Activated CD4-positive, alpha-beta memory T cell treated with anti-CD3 and anti-CD28 coated beads, Interleukin-2, amount 10 ng/mL, durations not matched to agents 7 days and 5 days (primary cell): ENCODE measurements around the gene MED15. TPM values are rescaled to one million over a fixed set of nuclear protein-coding genes. Genes with fewer than 3 reads are reported as not detected.
A peak's percentile ranks its signal among the peaks of the same experiment; 100 is the strongest.
"Not testable (repeated sequence)": the region's sequence is repeated elsewhere in the genome, so short reads cannot be mapped to it uniquely, and the experiment has no call there.

Source experiments
- CTCF ChIA-PET: fragments of 350-600 bp; sonication (Branson Sonifier 250); formaldehyde crosslinking; loops from one replicate; lab custom pipeline; 2021; ENCODE audit warnings: antibody characterized with exemption, inconsistent platforms; lab: Charles Lee
- POLR2A ChIA-PET: fragments of 350-600 bp; sonication (Branson Sonifier 250); formaldehyde crosslinking; loops from one replicate; lab custom pipeline; 2021; ENCODE audit warnings: antibody characterized with exemption; lab: Charles Lee
- DNase-seq: peaks from one replicate; pipeline ENCODE4 v3.0.0-alpha.2; 2020
- H3K27ac Mint-ChIP-seq: one replicate; pipeline ENCODE4 v1.8.0; 2021; ENCODE audit warnings: mild to moderate bottlenecking, mixed read lengths
- H3K27me3 Mint-ChIP-seq: one replicate; pipeline ENCODE4 v1.8.0; 2021; ENCODE audit warnings: mixed read lengths
- H3K36me3 Mint-ChIP-seq: one replicate; pipeline ENCODE4 v1.8.0; 2021; ENCODE audit warnings: low read depth, mixed read lengths
- H3K4me1 Mint-ChIP-seq: one replicate; pipeline ENCODE4 v1.8.0; 2021; ENCODE audit warnings: mixed read lengths
- H3K4me3 Mint-ChIP-seq: one replicate; pipeline ENCODE4 v1.8.0; 2021; ENCODE audit warnings: mild to moderate bottlenecking, mixed read lengths
- H3K9me3 Mint-ChIP-seq: one replicate; pipeline ENCODE4 v1.8.0; 2021; ENCODE audit warnings: mixed read lengths
- total RNA-seq, 2 experiments: library from RNA; stranded (reverse); gene quantifications; one replicate each; pipeline ENCODE4 v1.2.3, GENCODE V29; 2021

Gene MED15
- total RNA-seq, 2 experiments from 2014 or later, result 168 TPM

DNA sequence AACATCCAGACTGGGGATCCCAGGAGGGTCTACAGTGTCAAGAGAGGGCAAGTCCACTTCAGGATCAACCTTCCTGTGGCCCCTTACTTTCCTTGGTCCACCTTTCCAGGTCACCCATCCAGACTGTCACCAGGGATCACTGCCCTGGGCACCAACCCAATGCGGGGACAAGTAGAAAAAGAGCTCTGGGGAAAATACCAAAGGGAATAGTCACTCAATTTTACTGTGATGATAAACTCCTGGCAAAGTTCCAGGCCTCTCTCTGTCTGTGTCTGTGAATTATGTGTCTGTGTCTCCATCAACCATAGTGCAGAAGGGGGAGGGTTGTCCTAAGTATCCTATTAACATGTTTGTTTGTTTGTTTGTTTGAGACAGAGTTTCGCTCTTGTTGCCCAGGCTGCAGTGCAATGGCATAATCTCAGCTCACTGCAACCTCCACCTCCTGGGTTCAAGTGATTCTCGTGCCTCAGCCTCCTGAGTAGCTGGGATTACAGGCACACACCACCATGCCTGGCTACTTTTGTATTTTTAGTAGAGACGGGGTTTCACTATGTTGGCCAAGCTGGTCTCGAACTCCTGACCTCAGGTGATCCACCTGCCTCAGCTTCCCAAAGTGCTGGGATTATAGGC, 3.0 kb upstream of the MED15 start:
- POLR2A ChIA-PET, result interaction anchor here (1.2 kb wide), 1 partner anchor 10 kb away, joined by 3 read pairs; no protein-coding TSS in a partner anchor
- Mint-ChIP-seq H3K4me1 (peaks cover 22% of the 10 kb centered on the region), H3K36me3 (peaks cover 19% of the 10 kb centered on the region)
- DNase-seq, H3K27me3 Mint-ChIP-seq, H3K4me3 Mint-ChIP-seq, CTCF ChIA-PET, H3K9me3 Mint-ChIP-seq, H3K27ac Mint-ChIP-seq: not testable (repeated sequence)

DNA sequence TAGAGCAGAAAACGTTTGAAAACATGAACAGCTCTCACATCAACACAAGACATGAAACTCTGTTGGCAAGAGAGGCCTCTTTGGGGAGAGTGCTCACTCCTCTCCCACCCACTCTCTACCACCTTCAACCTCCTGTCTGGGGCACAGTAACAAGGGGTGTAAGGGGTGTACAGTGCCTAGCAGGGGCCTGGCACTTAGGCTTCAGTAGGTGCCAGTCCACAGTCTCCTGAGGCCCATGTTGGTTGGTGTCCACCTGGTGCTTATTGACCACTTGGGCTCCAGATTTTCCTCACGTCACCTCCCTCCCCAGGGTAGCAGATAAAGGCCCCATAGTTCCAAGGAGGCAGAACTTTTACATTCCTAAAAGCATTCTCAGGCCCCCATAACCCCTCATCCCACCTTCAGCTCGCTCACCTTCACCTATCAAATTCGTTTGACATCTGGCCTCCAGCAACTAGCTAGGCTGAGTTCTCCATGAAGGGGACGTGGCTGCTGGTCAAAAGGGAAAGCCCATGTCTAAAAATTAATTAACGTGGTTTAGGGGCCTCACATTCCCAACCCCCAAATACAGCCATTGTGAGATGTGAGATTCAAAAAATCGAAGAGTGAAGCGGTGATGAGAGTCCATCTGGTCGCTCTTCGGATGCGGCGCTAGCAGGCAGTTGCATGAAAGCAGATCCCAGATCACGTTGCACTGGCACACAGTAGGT, 712 bp upstream of the MED15 start:
- H3K4me1 Mint-ChIP-seq, result peaks cover 42% of the 10 kb centered on the region
- H3K27ac Mint-ChIP-seq, result peak overlapping the region; percentile 94
- H3K27me3 Mint-ChIP-seq, result no peaks in the 10 kb centered on the region
- CTCF ChIA-PET, result interaction anchor here (0.6 to 2.5 kb wide), 5 partner anchors 43 to 64 kb away, joined by 3 to 30 read pairs (median 5); no protein-coding TSS in a partner anchor
- H3K4me3 Mint-ChIP-seq, result peak overlapping the region; percentile 93
- DNase-seq, result no peak
- POLR2A ChIA-PET, result interaction anchor here (0.9 to 16.0 kb wide), 16 partner anchors 8 to 389 kb away, joined by 3 to 396 read pairs (median 5); partner anchors contain the start of genes KLHL22, TRMT2A and ZNF74
- H3K36me3 Mint-ChIP-seq, result peaks cover 30% of the 10 kb centered on the region
- no peaks in the 10 kb centered on the region for H3K9me3 Mint-ChIP-seq

DNA sequence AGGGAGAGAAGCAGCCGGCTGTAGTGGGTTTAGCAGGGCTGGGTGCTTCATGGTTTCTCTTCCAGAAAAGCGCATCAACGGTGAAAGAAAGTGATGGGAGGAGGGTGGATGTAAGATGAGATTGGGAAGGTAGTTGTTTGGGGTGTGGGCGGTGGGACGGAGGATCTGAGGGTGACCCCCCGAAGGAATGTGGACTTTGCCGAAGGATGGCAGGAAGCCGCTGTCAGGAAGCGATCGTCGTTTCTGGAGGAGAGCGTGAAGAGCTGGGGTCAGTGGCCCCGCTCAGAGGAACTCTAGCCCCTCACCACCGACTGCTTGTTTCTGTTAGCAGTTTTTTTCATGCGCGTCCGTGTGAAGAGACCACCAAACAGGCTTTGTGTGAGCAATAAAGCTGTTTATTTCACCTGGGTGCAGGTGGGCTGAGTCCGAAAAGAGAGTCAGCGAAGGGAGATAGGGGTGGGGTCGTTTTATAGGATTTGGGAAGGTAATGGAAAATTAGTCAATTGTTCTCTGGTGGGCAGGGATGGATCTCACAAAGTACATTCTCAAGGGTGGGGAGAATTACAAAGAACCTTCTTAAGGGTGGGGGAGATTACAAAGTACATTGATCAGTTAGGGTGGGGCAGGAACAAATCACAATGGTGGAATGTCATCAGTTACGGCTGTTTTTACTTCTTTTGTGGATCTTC, 801 bp downstream of the MED15 start:
- Mint-ChIP-seq H3K27ac (peak overlapping the region; percentile 94), H3K4me1 (peaks cover 48% of the 10 kb centered on the region), H3K36me3 (peaks cover 37% of the 10 kb centered on the region), H3K4me3 (peak overlapping the region; percentile 93)
- not testable (repeated sequence) for H3K9me3 Mint-ChIP-seq, H3K27me3 Mint-ChIP-seq, DNase-seq
- POLR2A ChIA-PET, result interaction anchor here (0.7 to 16.0 kb wide), 23 partner anchors 9 to 400 kb away, joined by 3 to 396 read pairs (median 5); partner anchors contain the start of genes KLHL22, TRMT2A and ZNF74
- CTCF ChIA-PET, result interaction anchor here (1.0 to 2.5 kb wide), 8 partner anchors 10 to 62 kb away, joined by 3 to 30 read pairs (median 4); no protein-coding TSS in a partner anchor

DNA sequence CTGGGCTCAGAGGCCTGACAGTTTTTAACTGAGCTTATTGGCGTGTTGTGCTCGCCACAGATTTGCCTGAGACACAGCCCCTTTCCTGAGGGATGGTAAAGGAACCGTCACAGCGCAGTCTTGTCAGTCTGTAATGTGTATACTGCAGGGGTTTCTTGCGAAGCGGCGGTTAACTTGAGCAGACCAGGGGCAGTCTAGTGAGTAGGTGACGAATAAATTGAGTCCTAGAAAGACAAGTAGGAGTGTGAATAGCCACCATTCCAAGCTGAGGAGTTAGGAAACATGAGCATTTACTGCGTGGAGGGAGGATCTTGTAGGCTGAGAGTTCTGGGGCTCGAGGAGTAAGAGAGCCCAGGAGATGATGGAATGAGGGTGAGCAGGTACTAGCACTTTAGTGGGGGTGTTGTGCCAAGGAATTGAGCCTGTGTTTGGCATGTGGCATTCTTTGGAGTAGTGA, 1.4 kb downstream of the MED15 start:
- ChIA-PET CTCF (interaction anchor here (0.9 to 2.5 kb wide), 5 partner anchors 9 to 91 kb away, joined by 4 to 30 read pairs (median 5); no protein-coding TSS in a partner anchor), POLR2A (interaction anchor here (1.0 to 16.0 kb wide), 14 partner anchors 8 to 392 kb away, joined by 3 to 396 read pairs (median 5); partner anchors contain the start of genes KLHL22 and TRMT2A)
- Mint-ChIP-seq H3K4me1 (peaks cover 51% of the 10 kb centered on the region), H3K27ac (peak overlapping the region; percentile 94), H3K4me3 (peak overlapping the region; percentile 93), H3K27me3 (no peaks in the 10 kb centered on the region), H3K9me3 (no peaks in the 10 kb centered on the region), H3K36me3 (peaks cover 38% of the 10 kb centered on the region)
- DNase-seq, result no peak

DNA sequence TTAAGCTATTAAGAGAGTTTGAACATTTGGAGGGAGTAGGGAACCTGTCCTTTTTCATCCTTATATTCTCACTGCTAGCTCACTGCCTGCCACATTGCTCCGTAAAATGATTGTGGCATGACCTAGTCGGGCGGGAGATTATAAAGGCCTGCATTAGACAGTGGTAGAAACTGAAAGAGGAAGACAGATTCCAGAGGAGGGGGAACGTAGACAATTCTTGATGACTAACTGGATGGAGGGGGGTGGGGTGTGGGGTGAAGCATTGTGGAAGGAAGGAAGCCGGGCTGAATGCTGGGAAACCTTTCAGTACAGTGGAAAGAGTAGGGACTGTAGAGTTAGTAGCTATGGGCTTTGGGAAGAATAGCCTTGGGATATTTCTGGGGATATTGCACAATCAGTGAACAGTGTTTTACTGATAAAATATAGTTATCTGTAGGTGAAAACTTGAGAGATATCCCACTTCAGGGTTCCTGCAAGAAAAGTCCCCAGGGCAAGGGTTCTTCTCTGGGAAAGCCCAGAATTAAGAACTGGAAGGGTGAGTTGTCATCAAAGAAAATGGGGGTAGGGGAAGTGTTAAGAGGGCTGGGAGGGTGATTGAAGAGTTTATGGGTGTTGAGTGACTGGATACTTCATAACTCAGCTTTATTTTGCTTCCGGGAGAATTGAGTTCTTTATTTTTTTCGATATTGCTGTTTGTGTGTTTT, 2.1 kb downstream of the MED15 start:
- POLR2A ChIA-PET, result interaction anchor here (0.8 to 16.0 kb wide), 12 partner anchors 9 to 392 kb away, joined by 3 to 396 read pairs (median 4); partner anchors contain the start of gene KLHL22
- peaks cover 58% of the 10 kb centered on the region for H3K4me1 Mint-ChIP-seq
- DNase-seq, result peak; percentile 63
- H3K4me3 Mint-ChIP-seq, result peak overlapping the region; percentile 93
- H3K36me3 Mint-ChIP-seq, result peaks cover 45% of the 10 kb centered on the region
- CTCF ChIA-PET, result interaction anchor here (0.9 to 2.5 kb wide), 4 partner anchors 9 to 91 kb away, joined by 4 to 30 read pairs (median 4); no protein-coding TSS in a partner anchor
- H3K27me3 Mint-ChIP-seq, result no peaks in the 10 kb centered on the region
- no peaks in the 10 kb centered on the region for H3K9me3 Mint-ChIP-seq
- peak overlapping the region; percentile 94 for H3K27ac Mint-ChIP-seq

DNA sequence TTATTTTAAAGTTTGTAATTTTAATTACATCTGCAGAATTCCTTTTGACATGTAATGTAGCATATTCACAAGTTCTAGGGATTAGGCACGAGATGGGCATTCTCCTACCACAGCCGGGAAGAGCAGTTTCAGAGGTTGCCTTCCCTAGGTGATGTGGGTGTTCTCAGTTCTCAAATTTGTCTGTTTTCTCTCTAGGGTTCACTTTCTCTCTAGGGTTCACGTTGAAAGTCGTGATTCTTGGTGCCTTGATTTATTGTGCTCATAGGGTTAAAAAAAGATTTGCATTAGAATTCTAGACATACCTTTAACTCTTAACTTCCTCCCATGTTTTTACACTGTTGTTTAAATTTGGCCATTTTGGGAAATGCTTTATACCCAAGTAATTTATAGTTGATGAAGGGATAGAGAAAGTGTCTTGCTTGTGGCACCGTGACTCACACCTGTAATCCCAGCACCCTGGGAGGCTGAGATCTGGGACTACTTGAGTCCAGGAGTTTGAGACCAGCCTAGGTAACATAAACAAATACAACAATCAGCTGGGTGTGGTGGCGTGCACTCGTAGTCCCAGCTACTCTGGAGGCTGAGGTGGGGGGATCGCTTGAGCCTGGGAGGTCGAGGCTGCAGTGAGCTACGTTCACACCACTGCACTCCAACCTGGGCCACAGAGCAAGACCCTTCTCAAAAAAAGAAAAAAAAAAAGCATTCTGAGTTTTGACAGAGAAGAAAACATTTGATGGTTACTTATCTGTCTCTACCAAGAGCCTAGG, 3.6 kb downstream of the MED15 start:
- ChIA-PET CTCF (interaction anchor here (1.7 to 2.3 kb wide), 2 partner anchors 56 to 93 kb away, joined by 4 to 5 read pairs; no protein-coding TSS in a partner anchor), POLR2A (interaction anchor here (0.6 to 16.0 kb wide), 3 partner anchors 13 to 192 kb away, joined by 3 to 396 read pairs (median 7); no protein-coding TSS in a partner anchor)
- no peak overlapping the region for H3K4me3 Mint-ChIP-seq
- peaks cover 61% of the 10 kb centered on the region for H3K4me1 Mint-ChIP-seq
- H3K27ac Mint-ChIP-seq, result no peak overlapping the region
- H3K27me3 Mint-ChIP-seq, result no peaks in the 10 kb centered on the region
- no peak for DNase-seq
- H3K9me3 Mint-ChIP-seq, result no peaks in the 10 kb centered on the region
- peaks cover 51% of the 10 kb centered on the region for H3K36me3 Mint-ChIP-seq

DNA sequence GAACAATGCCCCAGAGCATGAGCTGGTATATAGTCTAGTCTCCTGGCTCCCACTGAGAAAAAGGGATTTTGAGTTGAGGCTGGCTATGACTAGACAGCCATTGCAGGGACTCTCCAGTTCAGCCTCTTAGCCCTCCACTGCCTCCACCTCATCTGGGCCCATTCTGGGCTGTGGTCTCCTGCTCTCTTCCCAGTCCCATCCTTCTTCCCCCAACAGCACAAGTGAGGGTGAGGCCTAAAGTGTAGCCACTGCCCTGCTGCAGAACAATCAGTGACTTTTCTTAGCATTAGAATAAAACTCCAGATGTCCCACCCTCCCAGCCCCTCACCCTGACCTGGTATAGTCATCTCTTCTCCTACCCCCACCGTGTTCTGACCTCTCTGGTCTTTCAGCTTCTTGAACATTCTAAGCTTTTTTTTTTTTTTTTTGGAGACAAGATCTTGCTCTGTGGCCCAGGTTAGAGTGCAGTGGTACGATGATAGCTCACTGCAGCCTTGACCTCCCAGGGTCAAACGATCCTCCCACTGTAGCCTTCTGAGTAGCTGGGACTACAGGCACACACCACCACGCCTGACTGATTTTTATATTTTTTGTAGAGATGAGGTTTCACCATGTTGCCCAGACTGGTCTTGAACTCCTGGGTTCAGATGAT, 4.3 kb downstream of the MED15 start:
- H3K27ac Mint-ChIP-seq, result peak overlapping the region; percentile 62
- peaks cover 51% of the 10 kb centered on the region for H3K36me3 Mint-ChIP-seq
- ChIA-PET POLR2A (interaction anchor here (0.6 to 16.0 kb wide), 4 partner anchors 12 to 191 kb away, joined by 3 to 396 read pairs (median 6); no protein-coding TSS in a partner anchor), CTCF (interaction anchor here (0.9 to 2.3 kb wide), 3 partner anchors 52 to 93 kb away, joined by 4 to 5 read pairs (median 4); no protein-coding TSS in a partner anchor)
- peaks cover 65% of the 10 kb centered on the region for H3K4me1 Mint-ChIP-seq
- H3K9me3 Mint-ChIP-seq, result no peaks in the 10 kb centered on the region
- DNase-seq, result no peak
- H3K4me3 Mint-ChIP-seq, result no peak overlapping the region
- no peaks in the 10 kb centered on the region for H3K27me3 Mint-ChIP-seq

DNA sequence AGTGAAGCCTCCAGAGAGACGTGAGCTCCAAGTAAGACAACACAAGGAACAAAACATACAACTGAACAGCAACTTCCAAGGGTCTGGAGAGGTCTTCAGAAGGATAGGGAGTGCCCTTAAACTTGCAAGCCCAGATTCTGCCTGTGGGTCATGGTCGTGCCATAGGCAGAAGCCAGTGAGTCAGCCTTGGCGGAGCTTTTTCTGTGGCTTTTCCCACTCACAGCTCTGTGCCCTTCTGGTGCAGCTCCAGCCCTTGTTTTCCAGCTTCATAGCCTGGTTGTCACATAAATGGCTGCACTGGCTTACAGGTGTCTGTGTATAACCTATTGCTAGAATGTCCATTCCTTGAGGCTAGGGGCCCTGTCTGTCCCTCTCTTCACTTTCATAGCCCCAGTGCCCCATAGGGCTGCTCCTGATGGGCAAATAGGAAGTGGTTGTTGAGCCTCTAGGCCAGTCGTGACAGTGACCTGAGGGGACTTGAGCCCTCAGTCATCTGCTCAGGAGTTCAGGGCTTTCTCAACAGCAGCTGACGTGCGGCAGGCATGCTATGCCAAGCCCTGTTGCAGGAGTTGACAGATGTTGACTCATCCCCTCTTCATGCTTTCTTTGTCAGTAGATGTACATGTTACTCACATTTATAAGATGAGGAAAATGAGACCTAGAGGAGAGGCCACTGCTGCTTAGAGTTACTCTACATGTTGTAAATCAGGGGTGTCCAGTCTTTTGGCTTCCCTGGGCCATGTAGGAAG, 7.4 kb downstream of the MED15 start:
- Mint-ChIP-seq H3K4me3 (no peak overlapping the region), H3K4me1 (peaks cover 65% of the 10 kb centered on the region), H3K9me3 (no peaks in the 10 kb centered on the region), H3K27me3 (no peaks in the 10 kb centered on the region), H3K36me3 (peaks cover 50% of the 10 kb centered on the region), H3K27ac (no peak overlapping the region)
- CTCF ChIA-PET, result interaction anchor here (1.3 to 2.9 kb wide), 4 partner anchors 43 to 96 kb away, joined by 3 to 9 read pairs (median 5); no protein-coding TSS in a partner anchor
- no peak for DNase-seq
- POLR2A ChIA-PET, result interaction anchor here (1.4 to 16.0 kb wide), 3 partner anchors 11 to 44 kb away, joined by 3 to 396 read pairs (median 6); no protein-coding TSS in a partner anchor

DNA sequence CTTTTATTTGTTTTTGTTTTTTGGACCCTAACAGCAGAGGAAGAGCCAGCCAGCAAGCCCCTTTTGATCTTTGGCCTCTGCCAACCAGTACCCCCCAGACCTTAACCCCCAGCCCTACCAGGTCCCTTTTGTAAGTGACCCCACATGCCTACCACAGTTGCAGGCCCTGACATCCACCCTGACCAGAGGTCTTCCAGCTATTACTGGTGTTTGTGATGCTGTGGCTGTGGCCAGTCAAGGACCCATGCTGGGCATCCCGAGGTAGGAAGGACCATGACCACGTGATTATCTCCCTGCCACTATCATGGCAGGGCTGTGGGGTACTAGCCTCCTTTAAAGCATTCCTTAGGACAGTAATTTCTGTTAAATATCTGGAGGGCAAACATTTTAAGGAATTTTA, 9.0 kb downstream of the MED15 start:
- H3K27ac Mint-ChIP-seq, result no peak overlapping the region
- no peaks in the 10 kb centered on the region for H3K9me3 Mint-ChIP-seq

DNA sequence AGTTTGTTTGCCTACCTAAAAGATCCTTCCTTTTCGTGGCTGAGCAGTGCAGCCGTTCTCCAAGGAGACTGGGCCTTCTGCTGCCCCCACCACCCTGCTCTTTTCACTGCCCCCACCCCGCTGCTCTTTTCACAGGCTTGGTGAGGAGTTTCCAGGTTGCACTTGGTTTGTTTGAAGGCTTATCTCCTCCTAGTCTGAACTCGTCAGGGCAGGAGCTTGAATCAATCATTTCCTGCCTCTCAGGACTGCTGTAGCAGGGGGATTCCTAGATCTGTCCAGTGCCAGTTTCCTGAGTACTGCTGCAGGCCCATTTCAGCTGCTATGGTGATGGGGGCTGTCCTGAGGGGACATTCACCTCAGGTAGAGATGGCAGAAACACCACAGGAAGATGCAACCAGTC, 10.0 kb downstream of the MED15 start:
- POLR2A ChIA-PET, result interaction anchor here (0.9 to 16.0 kb wide), 3 partner anchors 10 to 42 kb away, joined by 3 to 396 read pairs (median 5); partner anchors contain the start of gene MED15
- H3K36me3 Mint-ChIP-seq, result peaks cover 49% of the 10 kb centered on the region

More for the DNA sequence above, 9.0 kb downstream of the MED15 start:
- Mint-ChIP-seq H3K27me3 (no peaks in the 10 kb centered on the region), H3K36me3 (peaks cover 53% of the 10 kb centered on the region), H3K4me1 (peaks cover 61% of the 10 kb centered on the region), H3K4me3 (no peak overlapping the region)
- ChIA-PET CTCF (no interaction called here), POLR2A (interaction anchor here (0.9 to 16.0 kb wide), 3 partner anchors 9 to 43 kb away, joined by 5 to 396 read pairs (median 6); partner anchors contain the start of gene MED15)
- no peak for DNase-seq

More for the DNA sequence above, 10.0 kb downstream of the MED15 start:
- no peak for DNase-seq
- no peaks in the 10 kb centered on the region for H3K9me3 Mint-ChIP-seq
- peaks cover 59% of the 10 kb centered on the region for H3K4me1 Mint-ChIP-seq
- H3K27ac Mint-ChIP-seq, result peak overlapping the region; percentile 61
- CTCF ChIA-PET, result no interaction called here
- H3K4me3 Mint-ChIP-seq, result no peak overlapping the region
- H3K27me3 Mint-ChIP-seq, result no peaks in the 10 kb centered on the region
